Astrocyte (in vitro differentiated cells and primary cell): ENCODE data around the gene NUP93. TPM values are rescaled to one million over a fixed set of nuclear protein-coding genes. Genes with fewer than 3 reads are reported as not detected.

Experiments
- DNase-seq: peaks from one replicate; pipeline ENCODE4 v3.0.0-alpha.2; 2010; ENCODE audit warnings: low read depth
- FAIRE-seq: peaks from 2 replicates; lab custom pipeline; 2011; peaks lifted over from hg19 to GRCh38; lab: Jason Lieb, UNC
- H2AFZ ChIP-seq: 2 replicates; pipeline ENCODE4 v1.6.0; 2012; ENCODE audit warnings: low read depth, low read length, inconsistent platforms
- H3K27ac ChIP-seq: 2 replicates; pipeline ENCODE4 v1.5.1; 2011; ENCODE audit warnings: low read depth, low read length, inconsistent platforms
- H3K27me3 ChIP-seq: 2 replicates; pipeline ENCODE4 v1.6.0; 2011; ENCODE audit warnings: low read length, inconsistent platforms; ENCODE audit not compliant: insufficient read depth
- H3K36me3 ChIP-seq: 2 replicates; pipeline ENCODE4 v1.5.1; 2011; ENCODE audit warnings: low read length, inconsistent platforms; ENCODE audit not compliant: insufficient read depth
- H3K4me1 ChIP-seq: 2 replicates; pipeline ENCODE4 v1.5.1; 2011; ENCODE audit warnings: low read length, inconsistent platforms; ENCODE audit not compliant: insufficient read depth
- H3K4me2 ChIP-seq: 2 replicates; pipeline ENCODE4 v1.6.0; 2012; ENCODE audit warnings: low read length, inconsistent platforms
- H3K4me3 ChIP-seq: 2 replicates; pipeline ENCODE4 v1.5.1; 2011; ENCODE audit warnings: low read depth, mild to moderate bottlenecking, low read length, inconsistent platforms; ENCODE audit not compliant: insufficient read depth
- H3K79me2 ChIP-seq: 2 replicates; pipeline ENCODE4 v1.6.0; 2012; ENCODE audit warnings: mild to moderate bottlenecking, low read length, inconsistent platforms; ENCODE audit not compliant: insufficient read depth
- H3K9ac ChIP-seq: 2 replicates; pipeline ENCODE4 v1.6.0; 2012; ENCODE audit warnings: mild to moderate bottlenecking, low read length, inconsistent platforms
- H3K9me3 ChIP-seq: 2 replicates; pipeline ENCODE4 v1.5.1; 2012; ENCODE audit warnings: low read depth, mild to moderate bottlenecking, low read length, inconsistent platforms; ENCODE audit not compliant: insufficient read depth
- H4K20me1 ChIP-seq: 2 replicates; pipeline ENCODE4 v1.6.0; 2012; ENCODE audit warnings: low read length, inconsistent platforms; ENCODE audit not compliant: insufficient read depth
- H3K27ac Mint-ChIP-seq: one replicate; pipeline ENCODE4 v1.8.0; 2021; ENCODE audit warnings: mild to moderate bottlenecking, mixed read lengths; ENCODE audit not compliant: unreplicated experiment
- H3K27me3 Mint-ChIP-seq: one replicate; pipeline ENCODE4 v1.8.0; 2021; ENCODE audit warnings: low read depth, mixed read lengths; ENCODE audit not compliant: unreplicated experiment
- H3K36me3 Mint-ChIP-seq: one replicate; pipeline ENCODE4 v1.8.0; 2021; ENCODE audit warnings: low read depth, mixed read lengths; ENCODE audit not compliant: unreplicated experiment
- H3K4me1 Mint-ChIP-seq: one replicate; pipeline ENCODE4 v1.8.0; 2021; ENCODE audit warnings: low read depth, mixed read lengths; ENCODE audit not compliant: unreplicated experiment
- H3K4me3 Mint-ChIP-seq: one replicate; pipeline ENCODE4 v1.8.0; 2021; ENCODE audit warnings: mild to moderate bottlenecking, moderate library complexity, mixed read lengths; ENCODE audit not compliant: unreplicated experiment
- H3K9me3 Mint-ChIP-seq: one replicate; pipeline ENCODE4 v1.8.0; 2021; ENCODE audit warnings: mild to moderate bottlenecking, mixed read lengths; ENCODE audit not compliant: unreplicated experiment
- EZH2 ChIP-seq: IDR thresholded peaks from 2 replicates; pipeline ENCODE4 v1.6.1; 2012; ENCODE audit warnings: mild to moderate bottlenecking, low read length, inconsistent platforms; ENCODE audit not compliant: insufficient read depth
- total RNA-seq: library from RNA; stranded (reverse); gene quantifications from 2 replicates; pipeline ENCODE4 v1.2.1, GENCODE V29; 2021
- TF ChIP-seq, protein P1 (sequence below): IDR thresholded peaks from 2 replicates; pipeline ENCODE4 v1.5.1; 2011; ENCODE audit warnings: low read depth, mild to moderate bottlenecking, inconsistent platforms, low read length, moderate library complexity; ENCODE audit not compliant: insufficient read depth

The NUP93 gene
- total RNA-seq, 1 donor from 2014 or later, result 89.3 TPM

DNA sequence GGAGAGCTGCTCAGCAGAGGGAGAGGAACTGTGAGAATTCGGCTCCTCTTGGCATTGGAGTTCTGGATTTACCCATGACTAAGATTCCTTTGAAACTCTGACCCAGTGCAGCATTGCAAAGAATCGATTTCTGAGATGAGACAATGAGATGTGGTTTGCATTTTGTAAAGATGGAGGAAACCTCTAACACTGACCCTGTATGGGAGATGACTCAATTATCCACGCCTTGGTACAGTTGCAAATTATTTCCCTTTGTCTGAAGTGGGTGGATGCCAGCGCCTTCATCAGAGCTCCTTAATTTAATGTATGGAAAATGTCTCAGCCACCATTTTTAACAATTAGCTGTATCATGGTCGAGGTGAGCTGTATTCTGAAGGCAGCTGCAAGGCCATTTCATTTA, 53.4 kb downstream of the NUP93 start:
- no peak for DNase-seq
- TF ChIP-seq, protein P1, sequence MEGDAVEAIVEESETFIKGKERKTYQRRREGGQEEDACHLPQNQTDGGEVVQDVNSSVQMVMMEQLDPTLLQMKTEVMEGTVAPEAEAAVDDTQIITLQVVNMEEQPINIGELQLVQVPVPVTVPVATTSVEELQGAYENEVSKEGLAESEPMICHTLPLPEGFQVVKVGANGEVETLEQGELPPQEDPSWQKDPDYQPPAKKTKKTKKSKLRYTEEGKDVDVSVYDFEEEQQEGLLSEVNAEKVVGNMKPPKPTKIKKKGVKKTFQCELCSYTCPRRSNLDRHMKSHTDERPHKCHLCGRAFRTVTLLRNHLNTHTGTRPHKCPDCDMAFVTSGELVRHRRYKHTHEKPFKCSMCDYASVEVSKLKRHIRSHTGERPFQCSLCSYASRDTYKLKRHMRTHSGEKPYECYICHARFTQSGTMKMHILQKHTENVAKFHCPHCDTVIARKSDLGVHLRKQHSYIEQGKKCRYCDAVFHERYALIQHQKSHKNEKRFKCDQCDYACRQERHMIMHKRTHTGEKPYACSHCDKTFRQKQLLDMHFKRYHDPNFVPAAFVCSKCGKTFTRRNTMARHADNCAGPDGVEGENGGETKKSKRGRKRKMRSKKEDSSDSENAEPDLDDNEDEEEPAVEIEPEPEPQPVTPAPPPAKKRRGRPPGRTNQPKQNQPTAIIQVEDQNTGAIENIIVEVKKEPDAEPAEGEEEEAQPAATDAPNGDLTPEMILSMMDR, result no peak
- no peak for TF ChIP-seq EZH2
- no peak for FAIRE-seq
- H4K20me1 ChIP-seq, result peaks cover 52% of the 10 kb centered on the region
- no peak overlapping the region for H3K4me3 ChIP-seq
- peaks cover 32% of the 10 kb centered on the region for H3K79me2 ChIP-seq
- Mint-ChIP-seq H3K36me3 (peaks cover 1% of the 10 kb centered on the region), H3K27me3 (no peaks in the 10 kb centered on the region), H3K9me3 (no peaks in the 10 kb centered on the region), H3K4me1 (peaks cover 42% of the 10 kb centered on the region), H3K27ac (peak overlapping the region; percentile 21), H3K4me3 (peak overlapping the region; percentile 15)
- H3K27ac ChIP-seq, result no peak overlapping the region
- no peaks in the 10 kb centered on the region for H3K36me3 ChIP-seq
- peak overlapping the region; percentile 36 for H3K4me2 ChIP-seq
- H3K4me1 ChIP-seq, result no peaks in the 10 kb centered on the region
- no peak overlapping the region for H2AFZ ChIP-seq
- no peaks in the 10 kb centered on the region for H3K27me3 ChIP-seq
- H3K9me3 ChIP-seq, result no peaks in the 10 kb centered on the region
- H3K9ac ChIP-seq, result no peak overlapping the region

DNA sequence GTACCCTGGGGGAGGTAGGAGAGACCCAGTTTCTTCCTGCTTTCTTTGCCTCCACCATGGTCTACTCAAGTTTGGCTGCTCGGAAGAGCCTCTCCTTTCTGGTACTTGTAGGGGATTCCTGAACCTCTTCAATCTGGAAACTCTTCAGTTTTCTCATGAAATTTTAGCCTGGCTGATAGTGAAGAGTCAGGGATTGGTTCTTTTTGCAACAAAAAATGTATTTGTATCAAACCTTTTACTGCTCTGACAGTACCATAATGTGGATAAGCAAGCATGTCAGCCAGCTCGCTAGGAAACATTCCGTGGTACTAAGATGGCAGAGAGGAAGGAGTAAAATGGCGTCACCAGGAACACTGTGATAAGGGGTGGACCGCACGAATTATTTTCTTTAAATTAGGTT, 55.4 kb downstream of the NUP93 start:
- no peaks in the 10 kb centered on the region for H3K36me3 Mint-ChIP-seq
- DNase-seq, result no peak
- no peaks in the 10 kb centered on the region for H3K36me3 ChIP-seq
- H3K4me3 ChIP-seq, result no peak overlapping the region
- H3K27ac Mint-ChIP-seq, result no peak overlapping the region
- no peak for FAIRE-seq
- H3K9me3 Mint-ChIP-seq, result no peaks in the 10 kb centered on the region
- H2AFZ ChIP-seq, result no peak overlapping the region
- no peaks in the 10 kb centered on the region for H3K4me1 ChIP-seq
- H3K79me2 ChIP-seq, result peaks cover 23% of the 10 kb centered on the region
- H3K9me3 ChIP-seq, result no peaks in the 10 kb centered on the region
- peaks cover 50% of the 10 kb centered on the region for H4K20me1 ChIP-seq
- H3K27me3 ChIP-seq, result no peaks in the 10 kb centered on the region
- H3K9ac ChIP-seq, result no peak overlapping the region
- H3K4me1 Mint-ChIP-seq, result peaks cover 41% of the 10 kb centered on the region
- H3K27ac ChIP-seq, result no peak overlapping the region
- H3K4me3 Mint-ChIP-seq, result no peak overlapping the region
- H3K27me3 Mint-ChIP-seq, result no peaks in the 10 kb centered on the region
- H3K4me2 ChIP-seq, result no peak overlapping the region
- TF ChIP-seq EZH2, result no peak
- TF ChIP-seq, protein P1, result no peak

DNA sequence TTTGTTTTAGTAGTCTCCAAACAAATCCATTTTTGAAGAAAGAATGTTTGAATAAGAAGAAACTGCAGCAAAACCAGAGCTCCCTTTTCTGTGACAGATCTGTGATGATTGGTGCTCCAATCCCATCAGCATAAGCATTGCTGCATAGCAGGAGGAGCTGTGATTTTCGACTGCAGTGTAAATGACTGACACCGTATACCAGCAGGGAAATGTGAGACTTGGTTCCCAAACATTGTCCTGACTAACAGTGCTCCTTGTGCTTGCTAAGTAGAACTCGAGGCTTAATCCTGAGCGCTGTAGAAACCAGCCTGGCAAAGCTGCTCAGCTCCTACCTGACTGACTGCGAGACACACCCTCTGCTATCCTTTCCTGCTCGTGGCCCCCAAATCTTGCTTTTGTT, 57.2 kb downstream of the NUP93 start:
- H3K27me3 ChIP-seq, result no peaks in the 10 kb centered on the region
- H3K4me2 ChIP-seq, result no peak overlapping the region
- Mint-ChIP-seq H3K4me1 (peaks cover 30% of the 10 kb centered on the region), H3K36me3 (no peaks in the 10 kb centered on the region), H3K9me3 (no peaks in the 10 kb centered on the region), H3K4me3 (no peak overlapping the region), H3K27me3 (no peaks in the 10 kb centered on the region), H3K27ac (no peak overlapping the region)
- FAIRE-seq (no peak), DNase-seq (no peak)
- peaks cover 50% of the 10 kb centered on the region for H4K20me1 ChIP-seq
- TF ChIP-seq, protein P1, result no peak
- TF ChIP-seq EZH2, result no peak
- H3K9me3 ChIP-seq, result no peaks in the 10 kb centered on the region
- no peak overlapping the region for H3K9ac ChIP-seq
- no peak overlapping the region for H3K27ac ChIP-seq
- no peak overlapping the region for H3K4me3 ChIP-seq
- H3K36me3 ChIP-seq, result no peaks in the 10 kb centered on the region
- H3K4me1 ChIP-seq, result no peaks in the 10 kb centered on the region
- peaks cover 18% of the 10 kb centered on the region for H3K79me2 ChIP-seq
- no peak overlapping the region for H2AFZ ChIP-seq
